Heart left ventricle (tissue), 13 donors: ENCODE measurements around the gene SLC39A13.

Experiments used
- POLR2A ChIP-seq, 2 donors: fragments of 450-650 bp; IDR thresholded peaks; one replicate each; pipeline ENCODE4 v1.6.1; 2017; ENCODE audit warnings: antibody characterized with exemption in 2 of 2, mild to moderate bottlenecking in 2 of 2, moderate library complexity in 2 of 2
- TF ChIP-seq, protein P1 (sequence below), 12 donors: fragments of 200-600 bp; sonication (generic) in 4 of 12; IDR thresholded peaks; one replicate each; pipeline versions ENCODE4 v1.5.0 to v1.8.0; 2018 to 2022; ENCODE audit warnings: antibody characterized with exemption in 12 of 12, mild to moderate bottlenecking in 5 of 12
- donor health status: ischemic (EF 13 %, LVEDD 7.1; RV severe dilation, severe dysfunction).
- donor health status: DM: no; HTN: yes; CAD: no.
- donor health status: DM: no; HTN: no; CAD: no.
- donor health status: ischemic (EF 25% LVEDD 6.9; RV normal size, moderate dysfunction).
- donor health status: ischemic (EF 25% LVEDD 5.7; RV mildly dilated, moderate dysfunction).
- donor health status: ischemic (EF 35%, LVEDD 5.7; RV mildly dilated, moderate dysfunction).
- donor health status: nonischemic (EF 11% LVEDD 7.7; RV severe dilation, severe dysfunction).
- donor health status: DM: yes; HTN: yes; CAD: no.
- donor health status: PGD.
- donor health status: ischemic (EF 29% LVEDD 5.4; RV normal size, mild dysfunction).
- donor health status: nonischemic (EF 23%, LVEDD 6.1; RV moderate dilation, normal function).

GRCh38 chr11:47414685-47415070, 6.3 kb downstream of the SLC39A13 start:
- TF ChIP-seq POLR2A (IDR thresholded peaks at IDR 0.05) = no peak
- TF ChIP-seq, protein P1, sequence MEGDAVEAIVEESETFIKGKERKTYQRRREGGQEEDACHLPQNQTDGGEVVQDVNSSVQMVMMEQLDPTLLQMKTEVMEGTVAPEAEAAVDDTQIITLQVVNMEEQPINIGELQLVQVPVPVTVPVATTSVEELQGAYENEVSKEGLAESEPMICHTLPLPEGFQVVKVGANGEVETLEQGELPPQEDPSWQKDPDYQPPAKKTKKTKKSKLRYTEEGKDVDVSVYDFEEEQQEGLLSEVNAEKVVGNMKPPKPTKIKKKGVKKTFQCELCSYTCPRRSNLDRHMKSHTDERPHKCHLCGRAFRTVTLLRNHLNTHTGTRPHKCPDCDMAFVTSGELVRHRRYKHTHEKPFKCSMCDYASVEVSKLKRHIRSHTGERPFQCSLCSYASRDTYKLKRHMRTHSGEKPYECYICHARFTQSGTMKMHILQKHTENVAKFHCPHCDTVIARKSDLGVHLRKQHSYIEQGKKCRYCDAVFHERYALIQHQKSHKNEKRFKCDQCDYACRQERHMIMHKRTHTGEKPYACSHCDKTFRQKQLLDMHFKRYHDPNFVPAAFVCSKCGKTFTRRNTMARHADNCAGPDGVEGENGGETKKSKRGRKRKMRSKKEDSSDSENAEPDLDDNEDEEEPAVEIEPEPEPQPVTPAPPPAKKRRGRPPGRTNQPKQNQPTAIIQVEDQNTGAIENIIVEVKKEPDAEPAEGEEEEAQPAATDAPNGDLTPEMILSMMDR (IDR thresholded peaks at IDR 0.05) = no peak
